ENCODE data around the gene BEAN1.

Gene BEAN1

DNA sequence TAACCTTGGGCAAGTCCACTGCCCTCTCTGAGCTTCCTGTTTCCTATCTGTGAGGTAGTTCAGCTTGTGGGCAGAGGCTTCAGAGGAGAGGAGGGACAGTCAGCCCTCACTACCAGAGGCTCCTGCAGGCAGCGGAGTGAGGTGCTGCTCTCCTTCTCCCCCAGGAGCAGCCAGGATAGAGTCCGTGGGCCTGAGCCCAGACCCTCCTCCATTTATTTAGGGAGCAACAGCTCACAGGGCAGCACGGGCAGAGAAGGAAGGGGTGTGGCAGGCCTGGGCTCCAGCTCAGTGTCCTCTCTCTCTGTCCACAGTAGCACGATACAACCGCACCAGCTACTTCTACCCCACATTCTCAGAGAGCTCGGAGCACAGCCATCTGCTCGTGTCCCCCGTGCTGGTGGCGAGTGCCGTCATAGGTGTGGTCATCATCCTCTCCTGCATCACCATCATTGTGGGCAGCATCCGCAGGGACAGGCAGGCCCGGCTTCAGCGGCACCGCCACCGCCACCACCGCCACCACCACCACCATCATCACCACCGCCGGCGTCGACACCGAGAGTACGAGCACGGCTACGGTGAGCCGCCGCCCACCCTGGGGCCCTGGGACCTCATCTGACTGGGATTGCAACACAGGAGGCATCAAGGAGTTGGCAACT lies 42.3 kb downstream of the BEAN1 start:
- DNase-seq (ENCODE audit: low read depth in 2 of 2) = no peak

DNA sequence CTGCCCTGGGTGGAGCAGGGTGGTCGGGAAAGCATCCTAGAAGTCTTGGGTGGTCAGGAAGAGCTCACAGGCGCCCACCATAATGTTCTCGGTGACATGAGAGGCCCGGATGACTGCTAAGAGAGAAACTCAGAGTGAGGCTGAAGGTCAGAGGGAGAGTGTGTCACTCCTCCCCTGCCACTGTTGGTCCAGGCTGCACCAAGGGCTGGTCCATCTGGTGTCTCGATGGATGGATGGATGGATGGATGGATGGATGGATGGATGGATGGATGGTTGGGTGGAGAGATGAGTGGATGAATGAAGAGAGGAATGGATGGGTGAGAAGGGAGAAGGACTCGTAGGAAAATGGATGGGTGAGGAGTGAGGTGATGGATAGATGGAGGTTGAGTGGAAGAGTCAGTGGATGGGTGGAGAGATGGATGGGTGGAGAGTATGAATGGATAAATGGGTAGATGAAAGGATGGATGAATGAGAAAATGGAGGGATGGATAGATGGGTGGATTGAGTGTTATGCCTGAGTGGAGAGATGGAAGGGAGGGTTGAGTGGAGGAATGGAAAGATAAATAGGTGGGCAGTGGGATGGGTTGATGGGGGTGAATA lies 43.0 kb downstream of the BEAN1 start:
- DNase-seq (ENCODE audit: low read depth in 2 of 2) = no peak

DNA sequence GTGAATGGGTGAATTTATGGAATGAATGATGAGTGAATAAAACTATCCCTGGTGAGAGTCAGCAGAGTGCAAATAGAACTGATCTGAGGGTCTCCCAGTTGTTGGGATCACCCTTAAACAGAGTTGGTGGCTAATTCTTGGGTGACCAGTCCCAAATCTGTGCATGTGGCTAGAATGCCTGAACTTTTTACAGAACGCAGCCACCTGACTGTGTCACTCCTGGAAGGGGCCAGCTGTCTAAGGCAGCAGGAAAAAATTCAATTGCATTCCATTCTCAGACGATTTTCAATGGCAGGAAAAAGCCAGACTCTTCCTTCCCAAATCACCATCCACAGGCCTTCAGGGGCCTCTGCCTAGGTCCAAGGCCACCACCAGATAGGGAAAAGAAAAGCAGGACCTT lies 43.5 kb downstream of the BEAN1 start:
- no peak for DNase-seq (ENCODE audit: low read depth in 2 of 2)

DNA sequence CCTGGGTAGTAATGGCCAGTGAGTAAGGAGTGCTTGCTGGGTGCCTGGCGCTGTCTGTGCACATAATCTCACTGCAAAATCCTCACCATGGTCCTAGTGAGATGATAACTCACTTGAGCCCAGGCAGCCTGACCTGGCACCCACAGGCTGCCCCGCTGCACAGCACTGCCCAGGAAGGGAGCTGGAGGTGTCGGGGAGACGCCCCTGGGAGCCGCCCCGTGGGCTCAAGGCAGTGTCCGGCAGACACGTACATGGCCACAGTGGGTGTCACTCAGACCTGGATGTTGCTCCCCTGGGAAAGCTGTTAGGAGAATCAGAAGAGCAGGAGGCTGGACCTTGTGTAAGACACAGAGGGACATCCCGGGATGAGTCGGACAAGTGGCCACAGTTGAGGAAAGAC lies 44.2 kb downstream of the BEAN1 start:
- no peak for DNase-seq (ENCODE audit: low read depth in 2 of 2)

DNA sequence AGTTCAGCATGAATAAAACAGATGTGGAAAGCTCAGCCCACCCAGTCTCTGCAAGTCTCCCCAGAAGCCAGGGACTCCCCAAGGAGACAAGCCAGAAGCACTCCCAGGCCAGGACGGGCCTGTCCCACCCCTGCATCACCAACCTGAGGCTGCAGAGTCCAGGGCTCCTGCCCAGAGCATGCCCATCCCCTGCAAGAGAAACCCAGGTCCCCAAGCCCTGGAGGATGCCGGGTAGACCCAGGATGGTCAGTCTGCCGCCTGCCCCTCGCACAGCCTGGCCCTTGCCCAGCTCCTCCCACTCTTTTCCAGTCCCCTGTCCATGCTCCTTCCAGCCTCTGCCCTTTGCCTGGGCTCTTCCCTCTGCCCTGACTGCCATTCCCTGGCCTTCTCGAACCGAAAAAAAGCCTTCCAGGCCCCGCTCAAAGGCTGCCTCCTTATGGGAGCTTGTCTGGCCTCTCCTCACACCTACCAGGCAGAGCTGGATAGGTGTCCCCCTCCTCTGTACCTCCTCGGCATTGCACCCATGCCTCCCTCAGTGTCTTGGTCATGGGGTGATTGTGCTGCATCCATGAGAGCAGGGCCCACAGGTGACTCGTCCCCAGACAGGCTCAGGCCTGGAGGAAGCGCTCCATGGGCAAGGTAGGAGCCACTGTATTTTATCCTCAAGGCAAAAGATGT lies 44.8 kb downstream of the BEAN1 start:
- no peak for DNase-seq (ENCODE audit: low read depth in 2 of 2)

DNA sequence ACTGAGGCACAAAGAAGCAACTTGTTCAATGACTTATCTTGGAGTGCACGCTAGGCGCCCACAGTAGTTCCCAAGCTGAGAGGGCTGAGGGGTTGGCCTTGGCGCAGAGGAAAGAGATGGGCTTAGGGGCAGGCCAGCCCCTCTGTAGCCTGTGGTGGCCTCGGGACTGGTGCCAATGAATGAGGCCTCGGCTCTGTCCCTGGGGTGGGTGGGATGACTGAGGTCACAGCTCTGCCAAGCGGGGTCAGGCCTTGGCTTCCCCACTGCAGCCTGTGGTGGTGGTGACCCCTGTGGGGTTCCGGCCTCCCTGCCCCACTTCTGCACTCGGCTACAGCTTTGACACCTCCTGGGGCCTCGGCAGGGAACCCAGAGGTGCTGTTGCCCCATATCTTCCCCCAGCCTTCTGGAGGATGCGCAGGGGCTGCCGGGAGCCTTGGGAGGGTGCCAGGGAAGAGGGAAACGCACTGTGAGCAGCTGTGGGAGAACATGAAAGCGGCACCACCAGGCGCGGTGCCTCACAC lies 46.0 kb downstream of the BEAN1 start:
- DNase-seq (ENCODE audit: low read depth in 2 of 2) = no peak

DNA sequence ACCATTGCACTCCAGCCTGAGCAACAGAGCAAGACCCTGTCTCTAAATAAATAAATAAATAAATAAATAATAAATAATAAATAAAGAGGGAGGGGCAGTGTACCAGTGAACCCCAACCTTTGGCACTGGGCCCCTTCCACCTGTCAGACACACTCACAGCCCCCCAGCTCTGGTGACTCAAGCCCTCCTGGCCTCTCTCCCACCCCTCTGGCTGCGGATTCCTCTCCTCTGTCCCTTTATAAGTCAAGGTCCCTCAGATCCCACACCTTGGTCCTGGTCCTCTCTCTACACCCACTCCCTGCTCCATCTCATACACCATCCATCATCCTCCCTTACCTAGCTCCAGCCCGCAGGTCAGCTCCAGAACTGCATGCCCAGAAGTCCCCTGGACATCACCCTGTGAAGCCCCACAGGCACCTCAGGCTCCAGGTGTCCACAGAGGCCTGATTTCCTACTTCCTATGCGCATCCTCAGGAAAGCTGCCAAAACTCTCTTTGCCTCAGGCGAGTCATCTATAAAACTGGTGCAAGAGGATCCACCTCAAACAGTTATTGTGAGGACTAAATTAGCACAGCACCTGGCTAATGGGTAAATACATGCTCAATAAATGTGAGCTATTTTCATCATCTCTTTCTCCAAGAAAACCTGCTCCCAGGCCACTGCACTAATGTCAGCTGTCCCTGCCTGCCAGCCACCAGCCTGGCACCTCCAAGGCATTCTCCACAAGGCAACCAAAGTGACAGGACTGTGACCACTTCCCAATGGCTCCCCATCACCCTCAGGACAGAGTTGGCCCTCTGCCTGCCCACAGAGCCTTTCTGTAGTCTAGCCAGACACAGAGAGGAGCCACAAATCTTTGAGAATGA lies 46.8 kb downstream of the BEAN1 start:
- DNase-seq (ENCODE audit: low read depth in 2 of 2) = no peak

DNA sequence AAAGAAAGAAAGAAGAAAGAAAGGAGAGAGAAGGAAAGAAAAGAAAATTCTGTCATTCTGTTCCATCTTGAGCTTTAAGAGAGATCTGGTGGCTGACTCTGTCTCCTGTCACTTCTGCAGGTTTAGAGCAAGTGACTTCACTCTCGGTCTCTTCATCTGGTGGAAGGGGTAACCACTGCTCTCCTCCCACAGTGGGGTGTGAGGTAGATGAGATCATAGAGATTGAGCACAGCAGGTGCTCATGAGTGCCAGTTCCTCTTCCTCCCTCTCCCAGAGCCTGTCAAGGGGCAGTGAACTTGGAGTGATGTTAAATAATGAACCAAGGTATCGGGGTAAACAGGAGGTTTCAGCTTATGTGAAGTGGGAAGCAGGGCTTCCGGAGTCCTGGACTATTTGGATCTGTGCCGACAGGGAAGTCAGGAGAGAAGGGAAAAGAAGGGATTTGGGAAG lies 47.7 kb downstream of the BEAN1 start:
- DNase-seq (ENCODE audit: low read depth in 2 of 2) = no peak

DNA sequence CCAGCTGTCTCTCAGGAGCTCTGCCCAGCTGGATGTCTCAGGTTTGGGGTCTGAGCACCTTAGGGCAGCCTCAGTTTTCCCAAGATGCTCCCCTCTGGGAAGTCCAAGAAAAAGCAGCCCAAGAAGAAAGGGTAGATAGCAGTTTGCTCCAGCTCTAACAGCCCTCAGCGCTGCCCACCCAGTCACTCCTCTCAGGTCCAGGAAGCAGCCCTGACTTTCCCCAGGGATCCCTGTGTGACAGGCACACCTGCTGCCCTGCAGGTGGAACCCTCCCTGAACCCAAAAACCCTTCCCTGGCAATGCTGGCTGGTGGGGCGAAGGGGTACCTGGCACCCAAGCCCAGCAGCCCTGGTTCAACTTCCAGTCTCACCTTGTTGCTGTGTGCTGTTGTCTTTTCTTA lies 48.1 kb downstream of the BEAN1 start:
- no peak for DNase-seq (ENCODE audit: low read depth in 2 of 2)

DNA sequence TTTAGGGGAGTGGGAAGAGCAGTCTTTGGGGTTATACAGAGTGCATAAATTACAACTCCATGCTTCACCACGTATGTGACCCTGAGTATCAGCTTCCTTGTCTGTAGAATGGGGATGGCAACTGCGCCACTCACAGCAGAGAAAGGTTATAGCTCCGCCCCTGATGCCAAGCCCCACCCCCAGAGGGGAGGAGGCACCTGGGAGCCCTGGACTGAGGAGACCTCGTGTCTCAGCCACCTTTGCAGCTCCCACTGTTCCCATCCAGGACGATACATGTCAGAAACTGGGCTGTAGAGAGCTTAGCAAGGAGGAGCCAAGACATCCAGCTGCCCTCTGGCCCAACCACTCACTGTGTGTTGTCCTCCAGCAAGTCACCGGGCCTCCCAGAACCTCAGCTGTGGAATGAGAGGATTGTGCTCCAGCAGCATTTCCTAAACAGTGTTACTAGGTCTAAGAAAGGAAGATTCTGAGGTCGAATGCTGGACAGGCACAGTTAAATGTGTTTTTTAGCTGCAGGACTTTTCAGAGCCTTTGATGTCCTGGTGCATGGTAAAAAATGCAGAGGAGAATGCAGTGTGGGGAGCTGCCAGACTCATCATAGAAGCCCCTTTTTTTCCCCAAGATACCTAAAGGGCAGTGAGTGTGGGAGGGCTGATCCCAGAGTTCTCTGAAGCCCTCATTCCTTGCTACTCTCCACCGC lies 49.4 kb downstream of the BEAN1 start:
- DNase-seq (ENCODE audit: low read depth in 2 of 2) = no peak

DNA sequence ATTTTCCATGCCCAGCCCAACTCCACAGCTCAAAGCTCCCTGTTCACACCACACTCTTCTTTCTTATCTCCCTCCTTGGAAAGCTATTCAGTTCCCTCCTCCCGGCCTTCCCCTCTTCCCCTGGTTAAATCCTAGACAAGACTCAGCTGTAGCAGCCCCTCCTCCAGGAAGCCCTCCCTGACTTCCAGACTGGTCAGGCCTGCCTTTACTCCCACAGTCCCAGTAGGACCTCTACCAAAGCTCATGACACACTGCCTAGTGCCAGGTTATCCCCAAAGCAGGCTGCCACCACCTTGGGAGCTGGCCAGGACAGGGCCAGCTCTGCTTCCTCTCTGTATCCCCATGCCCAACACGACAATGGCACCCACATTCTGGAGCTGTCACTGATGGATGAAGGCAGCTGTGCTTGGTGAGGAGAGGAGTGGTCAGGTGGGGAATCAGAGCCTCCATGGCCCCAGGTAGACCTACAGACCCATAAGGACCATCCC lies 50.0 kb downstream of the BEAN1 start:
- no peak for DNase-seq (ENCODE audit: low read depth in 2 of 2)

DNA sequence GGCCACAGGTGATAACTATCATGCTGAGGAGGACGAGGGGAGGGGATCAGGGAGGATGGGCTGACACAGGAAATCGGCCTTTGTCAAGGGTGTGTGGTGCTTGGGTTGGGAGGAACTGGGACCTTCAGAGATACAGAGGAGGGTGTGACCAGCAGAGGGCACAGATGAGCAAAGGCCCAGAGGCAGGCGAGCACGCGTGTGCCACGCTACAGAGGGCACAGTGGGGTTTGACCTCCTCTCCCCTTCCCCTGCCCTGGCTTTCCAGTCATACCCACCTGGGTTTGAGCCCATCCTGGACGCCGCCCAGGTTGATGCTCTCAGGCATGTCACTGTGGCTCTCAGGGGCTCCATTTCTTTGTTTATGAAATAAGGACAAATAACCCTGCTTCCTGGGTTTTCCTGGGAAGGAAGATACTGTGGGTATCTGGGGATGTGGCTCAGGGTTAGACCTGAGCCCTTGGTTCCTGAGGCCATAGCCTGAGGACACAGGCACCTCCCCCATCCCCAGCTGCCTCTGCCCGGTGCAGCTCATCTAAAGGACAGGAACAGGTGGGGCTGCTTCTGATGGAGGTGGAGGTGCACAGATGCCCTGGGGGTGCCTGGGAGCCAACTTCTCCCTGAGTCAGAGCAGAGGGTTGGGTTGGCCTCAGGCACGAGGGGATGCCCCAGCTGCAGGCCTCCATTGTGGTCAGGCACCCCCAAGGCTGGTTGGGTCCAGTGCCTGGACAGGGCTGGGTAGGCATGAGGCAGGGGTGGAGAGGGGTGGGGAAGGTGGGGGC lies 51.8 kb downstream of the BEAN1 start:
- no peak for DNase-seq (ENCODE audit: low read depth in 2 of 2)

DNA sequence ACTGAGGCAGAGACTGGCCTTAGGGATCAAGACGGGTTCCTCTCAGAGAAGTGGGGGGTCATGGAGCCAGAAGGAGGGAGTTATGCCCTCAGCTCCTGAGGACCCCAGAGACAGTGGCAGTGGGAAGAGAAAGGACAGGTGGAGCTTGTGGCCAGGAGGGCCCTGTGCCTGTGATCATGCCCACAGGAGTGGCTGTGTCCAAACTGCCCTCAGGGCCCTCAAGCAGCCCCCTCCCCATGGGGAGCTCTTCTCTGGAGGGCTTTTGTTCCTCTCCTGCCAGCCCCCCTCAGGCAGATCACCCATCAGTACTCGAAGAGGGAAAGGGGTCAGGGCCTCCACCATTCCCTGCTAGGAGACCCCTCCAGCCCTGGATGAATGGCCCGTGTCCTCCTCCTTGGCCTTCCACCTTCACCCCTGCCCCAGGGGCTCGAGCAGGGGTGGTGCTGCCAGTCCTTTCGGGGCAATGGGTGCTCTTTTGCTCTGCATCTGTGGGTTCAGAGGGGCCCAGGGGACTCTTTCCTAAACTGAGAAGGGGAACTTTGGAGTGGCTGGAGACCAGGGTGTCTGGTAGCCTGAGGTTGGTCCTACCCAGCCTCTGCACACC lies 52.7 kb downstream of the BEAN1 start:
- DNase-seq (ENCODE audit: low read depth in 2 of 2) = no peak

DNA sequence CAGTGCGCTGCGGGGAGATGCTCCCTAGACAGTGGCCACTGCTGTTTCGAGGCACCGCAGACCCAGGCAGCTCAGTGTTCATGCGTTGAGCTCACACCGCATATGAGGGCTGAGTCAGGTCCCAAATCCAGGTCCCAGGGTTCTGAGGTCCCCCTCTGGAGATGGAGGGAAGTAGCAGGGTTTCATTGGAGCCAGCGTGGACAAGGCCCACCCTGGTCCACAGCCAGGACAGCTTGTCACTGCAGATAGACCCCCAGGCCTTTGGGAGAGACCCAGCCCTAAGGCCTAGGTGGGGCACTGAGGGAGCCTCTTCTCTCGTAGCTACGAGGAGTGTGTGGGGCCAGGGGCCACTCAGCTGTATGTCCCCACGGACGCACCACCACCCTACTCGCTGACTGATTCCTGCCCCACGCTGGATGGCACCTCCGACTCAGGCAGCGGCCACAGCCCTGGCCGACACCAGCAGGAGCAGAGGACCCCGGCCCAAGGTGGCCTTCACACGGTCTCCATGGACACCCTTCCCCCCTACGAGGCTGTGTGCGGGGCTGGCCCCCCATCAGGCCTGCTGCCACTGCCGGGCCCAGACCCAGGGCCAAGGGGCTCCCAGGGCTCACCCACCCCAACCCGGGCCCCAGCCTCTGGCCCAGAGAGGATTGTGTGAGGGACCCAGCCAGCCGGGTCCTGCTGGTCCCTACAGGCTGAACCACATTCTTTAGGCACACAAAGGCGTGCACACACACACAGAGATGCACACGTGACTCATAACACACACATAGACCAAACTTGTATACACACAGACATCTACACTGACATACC lies 53.4 kb downstream of the BEAN1 start:
- no peak for DNase-seq (ENCODE audit: low read depth in 2 of 2)

DNA sequence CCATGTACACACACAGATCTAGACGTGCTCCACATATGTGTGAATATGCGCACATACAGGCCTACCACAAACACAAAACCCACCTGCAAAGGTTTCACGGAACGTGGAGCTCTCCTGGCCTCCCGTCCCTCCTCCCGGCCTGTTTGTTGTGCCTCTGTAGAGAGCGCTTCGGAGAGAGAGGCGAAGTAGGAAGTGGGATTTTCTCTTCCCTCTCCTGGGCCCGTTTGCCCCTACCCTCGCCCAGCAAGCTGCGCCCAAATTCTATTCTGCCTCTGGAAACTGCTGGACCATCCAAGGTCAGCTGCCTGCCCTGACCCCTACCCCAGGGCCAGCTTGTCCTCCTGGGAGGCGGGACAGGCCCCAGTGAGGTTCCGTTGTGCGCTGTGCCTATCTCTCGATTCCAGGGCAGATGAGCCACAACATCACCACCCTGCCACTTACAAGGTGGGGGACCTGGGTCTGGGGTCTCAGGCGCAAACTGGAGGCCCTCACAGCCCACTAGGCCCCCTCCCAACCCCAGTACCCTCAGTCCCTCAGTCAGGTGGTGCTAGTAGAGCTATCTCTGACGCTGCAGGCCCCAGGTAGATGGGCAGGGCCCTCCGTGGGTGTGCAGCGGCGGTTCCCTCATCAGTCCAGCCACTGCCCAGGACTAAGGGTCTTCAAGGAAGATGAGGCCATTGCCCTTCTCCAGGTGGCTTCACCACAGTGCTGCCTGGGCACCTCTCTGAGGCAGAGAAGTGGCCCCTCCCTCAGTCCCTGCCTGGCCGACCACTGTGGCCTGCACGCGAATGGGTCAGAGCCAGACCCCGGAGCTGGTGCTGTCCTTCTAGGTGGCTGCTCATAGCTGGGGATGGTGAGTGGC lies 54.2 kb downstream of the BEAN1 start:
- no peak for DNase-seq (ENCODE audit: low read depth in 2 of 2)

DNA sequence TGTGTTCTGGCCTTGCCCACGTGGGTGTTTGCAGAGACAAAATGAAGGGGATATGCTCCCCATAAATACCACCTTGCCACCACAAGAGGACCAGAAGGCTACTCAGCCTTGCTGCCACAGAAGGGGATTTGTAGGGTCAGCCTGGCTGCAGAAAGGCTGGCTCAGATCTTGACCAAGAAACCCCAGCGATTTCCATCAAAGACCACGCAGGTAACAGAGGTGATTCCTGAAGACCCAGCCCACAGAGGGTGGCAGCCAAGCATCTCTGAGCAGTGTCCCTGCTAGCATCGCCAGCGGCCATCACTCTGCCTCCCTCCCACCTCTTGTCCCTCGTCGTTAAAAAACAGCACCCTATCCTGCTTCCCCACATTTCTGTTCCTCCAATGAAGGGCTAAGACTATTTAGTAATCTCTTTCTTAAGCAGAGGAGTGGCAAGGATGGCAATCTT lies 54.9 kb downstream of the BEAN1 start:
- no peak for DNase-seq (ENCODE audit: low read depth in 2 of 2)

DNA sequence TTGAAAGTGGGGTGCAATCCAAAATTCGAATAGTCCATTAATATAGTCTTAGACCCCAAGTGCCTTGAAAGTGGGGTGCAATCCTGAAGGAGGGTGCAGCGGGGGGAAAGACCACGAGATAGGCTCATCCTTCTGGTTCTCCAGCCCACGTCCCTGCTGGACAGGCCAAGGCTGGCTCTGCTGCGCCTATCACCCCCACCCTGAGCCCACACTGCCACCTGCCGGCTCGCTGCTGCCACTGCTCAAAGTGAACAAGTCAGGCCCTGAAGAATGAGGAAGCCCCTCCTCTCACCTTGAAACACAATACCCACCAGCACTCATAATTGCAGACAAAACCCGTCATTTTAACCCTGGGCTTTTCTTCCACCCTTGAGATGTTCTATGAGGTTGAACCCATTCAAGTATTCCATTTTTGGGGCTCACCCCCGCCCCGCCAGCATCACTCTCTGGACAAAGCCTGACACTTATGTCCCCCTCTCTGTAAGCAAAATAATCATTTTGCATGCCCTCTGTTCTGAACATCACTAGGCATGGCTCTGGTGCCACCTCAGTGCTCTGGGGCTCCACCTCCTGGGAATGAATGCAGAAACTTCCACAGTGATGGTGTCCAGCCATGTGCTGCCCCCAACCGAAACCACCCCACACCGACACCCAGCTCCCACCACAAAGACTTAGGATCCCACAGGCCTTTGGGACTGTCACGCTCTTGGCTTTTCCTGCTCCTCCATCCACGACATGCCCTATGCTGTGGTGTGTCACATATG lies 56.8 kb downstream of the BEAN1 start:
- DNase-seq (ENCODE audit: low read depth in 2 of 2) = no peak

All from fibroblast of skin of left quadriceps (primary cell).